Neural cell (in vitro differentiated cells): ENCODE data around the gene ENTPD2. TPM values are rescaled to one million over a fixed set of nuclear protein-coding genes. Genes with fewer than 3 reads are reported as not detected.

Source experiments
- H2AFZ ChIP-seq: fragments of 200-600, 300-800 bp; sonication (generic), shearing (Covaris generic); 2 replicates; pipeline ENCODE4 v1.6.0; 2014; ENCODE audit warnings: low read depth, mild to moderate bottlenecking, antibody characterized with exemption, low read length, moderate library complexity
- H3F3A ChIP-seq: fragments of 200-600 bp; shearing (Covaris generic); 2 replicates; pipeline ENCODE4 v1.6.1; 2016; ENCODE audit warnings: mild to moderate bottlenecking, moderate library complexity, mixed read lengths, antibody characterized with exemption, low read length; ENCODE audit not compliant: insufficient read depth, poor library complexity, severe bottlenecking
- H3K27ac ChIP-seq: fragments of 200-600, 300-800 bp; sonication (generic), shearing (Covaris generic); 2 replicates; pipeline ENCODE4 v1.5.1; 2014; ENCODE audit warnings: mild to moderate bottlenecking, low read length, moderate library complexity
- H3K27me3 ChIP-seq: fragments of 300-800, 200-600 bp; sonication (generic), shearing (Covaris generic); 2 replicates; pipeline ENCODE4 v1.6.0; 2014; ENCODE audit warnings: mild to moderate bottlenecking, low read depth, low read length, moderate library complexity; ENCODE audit not compliant: insufficient read depth
- H3K36me3 ChIP-seq: fragments of 300-800, 200-600 bp; sonication (generic), shearing (Covaris generic); 2 replicates; pipeline ENCODE4 v1.5.1; 2014; ENCODE audit warnings: mild to moderate bottlenecking, antibody characterized with exemption, low read length, moderate library complexity; ENCODE audit not compliant: insufficient read depth
- H3K4me2 ChIP-seq: fragments of 300-800, 200-600 bp; sonication (generic), shearing (Covaris generic); 2 replicates; pipeline ENCODE4 v1.6.0; 2014; ENCODE audit warnings: mild to moderate bottlenecking, low read length
- H3K4me3 ChIP-seq: fragments of 300-800, 200-600 bp; sonication (generic), shearing (Covaris generic); 2 replicates; pipeline ENCODE4 v1.5.1; 2014; ENCODE audit warnings: mild to moderate bottlenecking, low read length, moderate library complexity
- H3K79me2 ChIP-seq: fragments of 200-600 bp; shearing (Covaris generic); replicated peaks from 2 replicates; pipeline ENCODE4 v1.6.0; 2014; ENCODE audit warnings: mild to moderate bottlenecking, low read length, moderate library complexity; ENCODE audit not compliant: insufficient read depth
- H3K9ac ChIP-seq: fragments of 300-800, 200-600 bp; sonication (generic), shearing (Covaris generic); 2 replicates; pipeline ENCODE4 v1.6.1; 2016; ENCODE audit warnings: mild to moderate bottlenecking, low read length, mixed read lengths
- H3K9me2 ChIP-seq: fragments of 200-600 bp; shearing (Covaris generic); 2 replicates; pipeline ENCODE4 v1.6.1; 2016; ENCODE audit warnings: mild to moderate bottlenecking, low read length, mixed read lengths; ENCODE audit not compliant: insufficient read depth
- H3K9me3 ChIP-seq: fragments of 200-600, 300-800 bp; sonication (generic), shearing (Covaris generic); 2 replicates; pipeline ENCODE4 v1.6.1; 2016; ENCODE audit warnings: mild to moderate bottlenecking, mixed run types, low read length, moderate library complexity, mixed read lengths
- H4K20me1 ChIP-seq: fragments of 200-600 bp; shearing (Covaris generic); 2 replicates; pipeline ENCODE4 v1.6.1; 2016; ENCODE audit warnings: mild to moderate bottlenecking, mixed run types; ENCODE audit not compliant: insufficient read depth
- CTCF ChIP-seq: fragments of 450-650 bp; IDR thresholded peaks from 2 replicates; pipeline ENCODE4 v1.5.1; 2014; ENCODE audit warnings: antibody characterized with exemption, mild to moderate bottlenecking, moderate library complexity; ENCODE audit not compliant: poor library complexity, severe bottlenecking
- EP300 ChIP-seq: fragments of 450-650 bp; conservative IDR thresholded peaks from 2 replicates; pipeline ENCODE4 v1.6.1; 2014; ENCODE audit warnings: antibody characterized with exemption, mild to moderate bottlenecking, moderate library complexity; ENCODE audit not compliant: poor library complexity, severe bottlenecking
- EZH2 ChIP-seq: fragments of 200-600, 300-800 bp; shearing (Covaris generic), sonication (generic); IDR thresholded peaks from 2 replicates; pipeline ENCODE4 v1.6.1; 2014; ENCODE audit warnings: antibody characterized with exemption, low read length, borderline replicate concordance, mild to moderate bottlenecking; ENCODE audit not compliant: insufficient read depth, poor library complexity, severe bottlenecking
- MXI1 ChIP-seq: fragments of 450-650 bp; conservative IDR thresholded peaks from 2 replicates; pipeline ENCODE4 v1.6.1; 2014; ENCODE audit warnings: antibody characterized with exemption, mild to moderate bottlenecking; ENCODE audit not compliant: poor library complexity, severe bottlenecking
- POLR2AphosphoS5 ChIP-seq: IDR thresholded peaks from 2 replicates; pipeline ENCODE4 v1.6.1; 2012
- RAD21 ChIP-seq: fragments of 450-650 bp; conservative IDR thresholded peaks from 2 replicates; pipeline ENCODE4 v1.6.1; 2014; ENCODE audit warnings: antibody characterized with exemption, mild to moderate bottlenecking, moderate library complexity
- REST ChIP-seq: IDR thresholded peaks from 2 replicates; pipeline ENCODE4 v1.6.1; 2012; ENCODE audit warnings: borderline replicate concordance
- SMC3 ChIP-seq: fragments of 450-650 bp; conservative IDR thresholded peaks from 2 replicates; pipeline ENCODE4 v1.6.1; 2014; ENCODE audit warnings: antibody characterized with exemption, mild to moderate bottlenecking, moderate library complexity; ENCODE audit not compliant: poor library complexity
- TAF1 ChIP-seq: IDR thresholded peaks from 2 replicates; pipeline ENCODE4 v1.6.1; 2012; ENCODE audit warnings: low read depth
- polyA plus RNA-seq: library from polyadenylated mRNA; depleted of rRNA; stranded (reverse); fragments of >200 nt; gene quantifications from 2 replicates; pipeline ENCODE4 v1.2.3, GENCODE V29; 2014

The ENTPD2 gene
- polyA plus RNA-seq, 1 donor from 2014 or later, result not detected

GRCh38 chr9:137015976-137016375 lies 37.9 kb downstream of the ENTPD2 start:
- Histone ChIP-seq H3K36me3 (peaks cover 7% of the 10 kb centered on the region), H3K9me3 (no peaks in the 10 kb centered on the region), H2AFZ (no peak overlapping the region), H3F3A (no peaks in the 10 kb centered on the region), H3K9me2 (no peaks in the 10 kb centered on the region), H4K20me1 (no peaks in the 10 kb centered on the region), H3K27me3 (no peaks in the 10 kb centered on the region), H3K4me2 (no peak overlapping the region), H3K9ac (no peak overlapping the region), H3K79me2 (no peaks in the 10 kb centered on the region), H3K4me3 (no peak overlapping the region), H3K27ac (no peak overlapping the region)
- TF ChIP-seq POLR2AphosphoS5, result no peak
- no peak for TF ChIP-seq MXI1
- no peak for TF ChIP-seq SMC3
- TF ChIP-seq EZH2, result no peak
- TF ChIP-seq CTCF, result no peak

- Histone ChIP-seq H3K9me2 (no peaks in the 10 kb centered on the region), H3K4me3 (no peak overlapping the region), H2AFZ (no peak overlapping the region), H3K9me3 (no peaks in the 10 kb centered on the region), H3K9ac (no peak overlapping the region), H4K20me1 (no peaks in the 10 kb centered on the region), H3F3A (no peaks in the 10 kb centered on the region), H3K79me2 (no peaks in the 10 kb centered on the region), H3K27me3 (no peaks in the 10 kb centered on the region), H3K27ac (no peak overlapping the region), H3K4me2 (no peak overlapping the region), H3K36me3 (peaks cover 7% of the 10 kb centered on the region)
- no peak for TF ChIP-seq SMC3
- no peak for TF ChIP-seq RAD21
- TF ChIP-seq CTCF, result no peak
- TF ChIP-seq MXI1, result no peak
- TF ChIP-seq EP300, result no peak
- TF ChIP-seq REST, result no peak
- no peak for TF ChIP-seq TAF1
- no peak for TF ChIP-seq POLR2AphosphoS5
- no peak for TF ChIP-seq EZH2
Measured at GRCh38 chr9:137015540-137015930, 38.3 kb downstream of the ENTPD2 start.
